Gastroesophageal sphincter (tissue), 3 donors: Measurements from ENCODE around the gene SLC22A7.

Source experiments
- CTCF ChIP-seq, 4 experiments: fragments of 200-600 bp in 2 of 4; fragments of 450-650 bp in 2 of 4; sonication (generic) in 1 of 4; IDR thresholded peaks; one replicate each; pipeline ENCODE4 v1.5.1; 2017 to 2019; ENCODE audit warnings: antibody characterized with exemption in 4 of 4, mild to moderate bottlenecking in 2 of 4, moderate library complexity in 2 of 4
- POLR2A ChIP-seq, 2 donors: fragments of 450-650 bp; IDR thresholded peaks; one replicate each; pipeline ENCODE4 v1.6.1; 2017; ENCODE audit warnings: antibody characterized with exemption in 2 of 2, mild to moderate bottlenecking in 2 of 2, moderate library complexity in 1 of 2
- POLR2AphosphoS5 ChIP-seq: sonication (generic); formaldehyde crosslinking; IDR thresholded peaks from one replicate; pipeline ENCODE4 v1.6.1; 2017; ENCODE audit warnings: antibody characterized with exemption

GRCh38 chr6:43282636-43283513 is 15.2 kb upstream of the SLC22A7 start:
- TF ChIP-seq POLR2A (IDR thresholded peaks at IDR 0.05): no peak
- no peak for TF ChIP-seq POLR2AphosphoS5
- no peak for TF ChIP-seq CTCF (IDR thresholded peaks at IDR 0.05)
